GM23248 (cell line): ENCODE results near the gene APRT.

Source experiments
- EZH2 ChIP-seq: fragments of 200-600 bp; sonication (generic); IDR thresholded peaks from 2 replicates; pipeline ENCODE4 v1.6.1; 2018; ENCODE audit warnings: antibody characterized with exemption, mild to moderate bottlenecking; ENCODE audit not compliant: insufficient read depth, poor library complexity, severe bottlenecking
- EZH2phosphoT487 ChIP-seq: fragments of 200-600 bp; sonication (generic); IDR thresholded peaks from 2 replicates; pipeline ENCODE4 v1.6.1; 2018; ENCODE audit warnings: antibody characterized with exemption, moderate library complexity, mild to moderate bottlenecking, low read depth; ENCODE audit not compliant: insufficient read depth

DNA sequence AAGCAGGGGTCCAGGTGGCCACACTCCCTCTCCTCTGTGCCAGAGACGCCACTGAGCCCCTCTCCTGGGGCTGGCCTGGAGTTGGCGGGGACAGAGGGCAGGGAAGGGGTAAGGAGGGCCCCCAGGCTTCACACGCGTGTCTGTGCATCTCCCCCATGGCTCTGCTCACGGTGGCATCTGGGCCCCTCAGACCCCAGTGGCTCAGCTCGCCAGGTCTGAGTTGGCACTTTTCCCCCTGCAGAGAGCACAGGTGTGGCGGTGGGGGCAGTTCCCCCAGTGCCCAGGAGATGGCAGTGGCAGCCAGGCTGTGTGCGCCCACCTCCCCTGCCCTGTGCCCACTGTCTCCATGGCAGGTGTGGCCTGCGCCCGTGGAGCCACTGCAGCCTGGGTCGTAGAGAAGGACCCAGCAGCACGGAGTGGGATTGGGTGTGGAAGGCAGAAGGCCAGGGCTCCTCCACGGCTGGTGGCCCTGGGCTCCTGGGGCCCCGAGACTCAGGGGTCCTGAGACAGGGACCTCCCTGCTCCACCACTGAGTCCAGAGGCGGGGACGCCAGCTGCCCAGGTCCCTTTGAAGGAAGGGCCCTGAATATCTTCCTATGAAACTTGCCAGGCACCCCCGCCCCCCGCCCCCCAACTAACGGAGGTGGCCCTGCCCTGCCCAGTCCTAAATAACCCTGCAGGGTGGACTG lies 4.3 kb upstream of the APRT start:
- TF ChIP-seq EZH2 (no peak), EZH2phosphoT487 (no peak)
